ENCODE data around the gene MTX1. TPM values are rescaled to one million over a fixed set of nuclear protein-coding genes. Genes with fewer than 3 reads are reported as not detected.
A peak's percentile ranks its signal among the peaks of the same experiment; 100 is the strongest.

The MTX1 gene
- polyA plus RNA-seq, 1 of the 3 experiments (the other 2 are of a cell fraction) = 79.1 TPM

DNA sequence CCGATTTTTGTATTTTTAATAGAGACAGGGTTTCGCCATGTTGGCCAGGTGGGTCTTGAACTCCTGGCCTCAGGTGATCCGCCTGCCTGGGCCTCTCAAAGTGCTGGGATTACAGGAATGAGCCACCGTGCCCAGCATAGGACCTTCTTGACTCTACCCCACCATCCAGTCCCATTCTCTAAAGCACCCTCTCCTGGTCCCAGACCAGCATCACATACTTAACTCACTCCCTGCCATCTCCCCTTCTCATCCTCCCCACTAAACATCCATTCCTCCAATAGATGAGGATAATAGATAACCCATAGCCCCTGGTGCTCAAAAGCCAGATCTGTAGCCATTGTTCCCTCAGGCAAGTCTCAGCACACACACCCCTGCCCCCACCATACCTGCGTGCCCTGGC lies 44.7 kb downstream of the MTX1 start (continued):
- TF ChIP-seq POLR2AphosphoS5 (IDR thresholded peaks at IDR 0.05; ENCODE audit: low read depth, low read length) (no peak), GATA2 (CRISPR knock-in tag; IDR thresholded peaks at IDR 0.05) (no peak)

- TF ChIP-seq MXI1 (IDR thresholded peaks at IDR 0.05; ENCODE audit: low read depth, low read length) = no peak
- no peak for TF ChIP-seq CTCF (IDR thresholded peaks at IDR 0.05)
- no peak for TF ChIP-seq RFX5 (IDR thresholded peaks at IDR 0.05; ENCODE audit: low read length)
- no peak for TF ChIP-seq YY1 (IDR thresholded peaks at IDR 0.05; ENCODE audit: low read depth)
- TF ChIP-seq ELF1 (IDR thresholded peaks at IDR 0.05) = no peak
- TF ChIP-seq EZH2phosphoT487 (IDR thresholded peaks at IDR 0.05; ENCODE audit: borderline replicate concordance, low read depth) = no peak
- TF ChIP-seq REST (IDR thresholded peaks at IDR 0.05; ENCODE audit: low read depth, low read length) = no peak
- TF ChIP-seq GABPA (IDR thresholded peaks at IDR 0.05; ENCODE audit: low read depth) = no peak
- no peak for TF ChIP-seq TEAD4 (IDR thresholded peaks at IDR 0.05; ENCODE audit: borderline replicate concordance, insufficient read depth)
- TF ChIP-seq FOXM1 (IDR thresholded peaks at IDR 0.05; ENCODE audit: low read depth) = no peak
- TF ChIP-seq JUND (IDR thresholded peaks at IDR 0.05) = no peak
- TF ChIP-seq EP300 (IDR thresholded peaks at IDR 0.05; ENCODE audit: borderline replicate concordance in 1 of 2, low read depth in 1 of 2, low read length in 1 of 2) = no peak
- no peak for TF ChIP-seq CHD2 (IDR thresholded peaks at IDR 0.05; ENCODE audit: low read length, partially characterized antibody)
- TF ChIP-seq MAX (IDR thresholded peaks at IDR 0.05; ENCODE audit: low read depth) = no peak
- TF ChIP-seq GATA2 (CRISPR knock-in tag; IDR thresholded peaks at IDR 0.05) = no peak
- TF ChIP-seq POLR2AphosphoS5 (IDR thresholded peaks at IDR 0.05; ENCODE audit: low read depth, low read length) = no peak
- TF ChIP-seq FOSL2 (IDR thresholded peaks at IDR 0.05; ENCODE audit: borderline replicate concordance, low read depth) = no peak
- DNase-seq = no peak
- peaks cover 13 to 27% of the 10 kb centered on the region in 2 experiments for H3K36me3 ChIP-seq (replicated peaks in 1 of 2; ENCODE audit: control insufficient read depth in 1 of 2, insufficient read depth in 2 of 2, low read length in 1 of 2)
- H3K4me2 ChIP-seq = peak overlapping the region; percentile 100
- WGBS (ENCODE audit: low lambda C conversion rate) = 0% methylated on average over 2 of the region's 5 CpGs
- H3K4me3 ChIP-seq (ENCODE audit: low read depth in 2 of 2, low read length in 1 of 2) = peak overlapping the region; percentile 79 to 82
- H3K9me3 ChIP-seq = no peaks in the 10 kb centered on the region
- CTCF ChIA-PET = interaction anchor here (1.0 to 13.3 kb wide), 2 partner anchors 71 to 813 kb away, joined by 3 to 184 read pairs; partner anchors contain the start of gene RUSC1
- peaks cover 23% of the 10 kb centered on the region for H3K79me2 ChIP-seq (ENCODE audit: insufficient read depth)
- H2AFZ ChIP-seq (ENCODE audit: low read depth) = no peak overlapping the region
- POLR2A ChIA-PET = no interaction called here
- H4K20me1 ChIP-seq (ENCODE audit: insufficient read depth) = no peaks in the 10 kb centered on the region
- peak overlapping the region; percentile 77 for H3K9ac ChIP-seq
- no peaks in the 10 kb centered on the region for H3K9me2 ChIP-seq
- no peaks in the 10 kb centered on the region for H3K27me3 ChIP-seq (ENCODE audit: insufficient read depth)
- H3K4me1 ChIP-seq (ENCODE audit: control insufficient read depth in 1 of 2, insufficient read depth in 2 of 2, low read depth in 1 of 2, low read length in 1 of 2) = peaks cover 0 to 20% of the 10 kb centered on the region in 2 experiments; a peak in 1 of 4 replicates
- peaks cover 39% of the 10 kb centered on the region for H3F3A ChIP-seq (replicated peaks; ENCODE audit: insufficient read depth)
- peak overlapping the region in 1 of 2 experiments; percentile 93; a peak in 2 of 4 replicates for H3K27ac ChIP-seq (ENCODE audit: low read depth in 2 of 2, low read length in 1 of 2)
Observed at GRCh38 chr1:155253797-155254196, 45.3 kb downstream of the MTX1 start.

Measured in SK-N-SH (cell line).